ENCODE measurements around the gene APRT.

APRT gene

GRCh38 chr16:88800277-88800592 is 11.5 kb downstream of the APRT start:
- Histone ChIP-seq H3K9me3 (ENCODE audit: control insufficient read depth in 2 of 2, low read length in 2 of 2) (no peaks in the 10 kb centered on the region), H3K4me1 (ENCODE audit: control insufficient read depth in 2 of 2, insufficient read depth in 2 of 2, low read length in 2 of 2) (peaks cover 0 to 8% of the 10 kb centered on the region in 2 donors), H3K36me3 (ENCODE audit: control insufficient read depth in 2 of 2, insufficient read depth in 2 of 2, low read length in 2 of 2) (no peaks in the 10 kb centered on the region), H3K27me3 (ENCODE audit: control insufficient read depth in 2 of 2, insufficient read depth in 2 of 2, low read length in 2 of 2) (no peaks in the 10 kb centered on the region), H3K9ac (ENCODE audit: low read depth in 1 of 2, low read length in 2 of 2) (no peak overlapping the region), H3K4me3 (ENCODE audit: low read length in 2 of 2) (no peak overlapping the region), H3K27ac (ENCODE audit: low read depth in 2 of 2, low read length in 2 of 2) (no peak overlapping the region)

DNA sequence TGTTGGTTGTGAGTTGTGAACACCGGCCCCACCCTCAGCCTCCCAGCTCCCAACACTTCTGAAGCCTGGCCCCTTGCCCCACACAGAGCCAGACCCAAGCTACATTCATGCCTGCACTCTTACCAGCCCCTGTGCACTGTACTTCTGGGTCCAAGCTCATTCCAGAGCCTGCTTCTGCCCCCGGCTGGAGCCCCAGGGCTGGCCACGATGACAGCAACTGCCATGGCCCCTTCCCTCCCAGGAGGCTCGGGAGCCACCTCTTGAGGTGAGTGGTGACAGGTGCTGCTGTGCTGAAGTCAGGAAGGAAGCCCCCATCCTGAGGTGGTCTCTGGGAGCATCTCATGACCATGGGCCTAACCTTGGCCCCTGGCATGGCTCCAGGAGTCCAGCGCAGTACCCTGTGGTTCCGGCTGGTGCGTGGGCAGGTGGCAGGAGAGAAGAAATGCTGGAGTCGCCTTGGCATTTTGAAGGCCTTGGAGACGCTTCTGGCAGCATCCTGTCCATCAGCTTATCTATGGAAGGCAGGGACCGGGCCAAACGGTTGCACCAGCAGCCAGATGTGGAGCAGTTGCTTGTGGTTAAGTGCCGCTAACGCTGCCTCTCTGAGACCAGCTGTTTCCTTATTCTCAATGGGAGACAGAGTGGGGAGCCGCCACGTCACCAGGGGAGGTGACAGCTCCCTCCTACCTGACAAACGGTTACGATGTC is 12.0 kb downstream of the APRT start:
- peaks cover 0 to 7% of the 10 kb centered on the region in 2 donors for H3K4me1 ChIP-seq (ENCODE audit: control insufficient read depth in 2 of 2, insufficient read depth in 2 of 2, low read length in 2 of 2)
- H3K9ac ChIP-seq (ENCODE audit: low read depth in 1 of 2, low read length in 2 of 2), result no peak overlapping the region
- H3K36me3 ChIP-seq (ENCODE audit: control insufficient read depth in 2 of 2, insufficient read depth in 2 of 2, low read length in 2 of 2), result no peaks in the 10 kb centered on the region
- H3K27ac ChIP-seq (ENCODE audit: low read depth in 2 of 2, low read length in 2 of 2), result no peak overlapping the region
- no peak overlapping the region for H3K4me3 ChIP-seq (ENCODE audit: low read length in 2 of 2)
- no peaks in the 10 kb centered on the region for H3K9me3 ChIP-seq (ENCODE audit: control insufficient read depth in 2 of 2, low read length in 2 of 2)
- no peaks in the 10 kb centered on the region for H3K27me3 ChIP-seq (ENCODE audit: control insufficient read depth in 2 of 2, insufficient read depth in 2 of 2, low read length in 2 of 2)

- H3K4me1 ChIP-seq (ENCODE audit: control insufficient read depth in 2 of 2, insufficient read depth in 2 of 2, low read length in 2 of 2), result peaks cover 0 to under 1% of the 10 kb centered on the region in 2 donors
Observed at GRCh38 chr16:88798772-88799455, 12.8 kb downstream of the APRT start.

DNA sequence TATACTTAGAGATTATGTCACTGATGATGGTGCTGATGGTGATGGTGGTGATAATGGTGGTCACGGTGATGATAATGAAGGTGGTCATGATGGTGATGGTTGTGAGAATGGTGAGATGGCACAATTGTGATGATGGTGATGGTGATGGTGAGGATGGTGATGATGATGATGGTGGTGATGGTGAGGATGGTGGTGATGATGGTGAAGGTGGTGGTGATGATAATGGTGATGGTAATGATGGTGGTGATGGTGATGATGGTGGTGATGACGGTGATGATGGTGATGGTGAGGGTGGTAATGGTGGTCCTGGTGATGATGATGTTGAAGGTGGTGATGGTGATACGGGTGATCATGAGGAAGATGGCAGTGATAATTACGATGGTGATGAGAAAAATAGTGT is 13.7 kb downstream of the APRT start:
- no peaks in the 10 kb centered on the region for H3K27me3 ChIP-seq (ENCODE audit: control insufficient read depth in 2 of 2, insufficient read depth in 2 of 2, low read length in 2 of 2)
- H3K4me1 ChIP-seq (ENCODE audit: control insufficient read depth in 2 of 2, insufficient read depth in 2 of 2, low read length in 2 of 2), result peaks cover 0 to 3% of the 10 kb centered on the region in 2 donors
- H3K36me3 ChIP-seq (ENCODE audit: control insufficient read depth in 2 of 2, insufficient read depth in 2 of 2, low read length in 2 of 2), result no peaks in the 10 kb centered on the region
- H3K27ac ChIP-seq (ENCODE audit: low read depth in 2 of 2, low read length in 2 of 2), result no peak overlapping the region
- no peak overlapping the region for H3K9ac ChIP-seq (ENCODE audit: low read depth in 1 of 2, low read length in 2 of 2)
- no peak overlapping the region for H3K4me3 ChIP-seq (ENCODE audit: low read length in 2 of 2)
- no peaks in the 10 kb centered on the region for H3K9me3 ChIP-seq (ENCODE audit: control insufficient read depth in 2 of 2, low read length in 2 of 2)

More at GRCh38 chr16:88798772-88799455, 12.8 kb downstream of the APRT start:
- H3K9me3 ChIP-seq (ENCODE audit: control insufficient read depth in 2 of 2, low read length in 2 of 2), result no peaks in the 10 kb centered on the region
- no peak overlapping the region for H3K4me3 ChIP-seq (ENCODE audit: low read length in 2 of 2)
- H3K27me3 ChIP-seq (ENCODE audit: control insufficient read depth in 2 of 2, insufficient read depth in 2 of 2, low read length in 2 of 2), result no peaks in the 10 kb centered on the region
- H3K9ac ChIP-seq (ENCODE audit: low read depth in 1 of 2, low read length in 2 of 2), result no peak overlapping the region
- no peaks in the 10 kb centered on the region for H3K36me3 ChIP-seq (ENCODE audit: control insufficient read depth in 2 of 2, insufficient read depth in 2 of 2, low read length in 2 of 2)
- no peak overlapping the region for H3K27ac ChIP-seq (ENCODE audit: low read depth in 2 of 2, low read length in 2 of 2)

GRCh38 chr16:88796278-88796677 is 15.4 kb downstream of the APRT start:
- no peak overlapping the region for H3K9ac ChIP-seq (ENCODE audit: low read depth in 1 of 2, low read length in 2 of 2)
- H3K27me3 ChIP-seq (ENCODE audit: control insufficient read depth in 2 of 2, insufficient read depth in 2 of 2, low read length in 2 of 2), result no peaks in the 10 kb centered on the region
- H3K4me3 ChIP-seq (ENCODE audit: low read length in 2 of 2), result no peak overlapping the region
- H3K4me1 ChIP-seq (ENCODE audit: control insufficient read depth in 2 of 2, insufficient read depth in 2 of 2, low read length in 2 of 2), result peaks cover 0 to 3% of the 10 kb centered on the region in 2 donors
- no peaks in the 10 kb centered on the region for H3K9me3 ChIP-seq (ENCODE audit: control insufficient read depth in 2 of 2, low read length in 2 of 2)
- H3K27ac ChIP-seq (ENCODE audit: low read depth in 2 of 2, low read length in 2 of 2), result no peak overlapping the region
- H3K36me3 ChIP-seq (ENCODE audit: control insufficient read depth in 2 of 2, insufficient read depth in 2 of 2, low read length in 2 of 2), result no peaks in the 10 kb centered on the region

GRCh38 chr16:88793251-88793954 is 18.3 kb downstream of the APRT start:
- Histone ChIP-seq H3K27me3 (ENCODE audit: control insufficient read depth in 2 of 2, insufficient read depth in 2 of 2, low read length in 2 of 2) (no peaks in the 10 kb centered on the region), H3K4me3 (ENCODE audit: low read length in 2 of 2) (no peak overlapping the region), H3K4me1 (ENCODE audit: control insufficient read depth in 2 of 2, insufficient read depth in 2 of 2, low read length in 2 of 2) (peaks cover 0 to 6% of the 10 kb centered on the region in 2 donors), H3K36me3 (ENCODE audit: control insufficient read depth in 2 of 2, insufficient read depth in 2 of 2, low read length in 2 of 2) (no peaks in the 10 kb centered on the region), H3K9ac (ENCODE audit: low read depth in 1 of 2, low read length in 2 of 2) (no peak overlapping the region), H3K9me3 (ENCODE audit: control insufficient read depth in 2 of 2, low read length in 2 of 2) (no peaks in the 10 kb centered on the region), H3K27ac (ENCODE audit: low read depth in 2 of 2, low read length in 2 of 2) (no peak overlapping the region)

DNA sequence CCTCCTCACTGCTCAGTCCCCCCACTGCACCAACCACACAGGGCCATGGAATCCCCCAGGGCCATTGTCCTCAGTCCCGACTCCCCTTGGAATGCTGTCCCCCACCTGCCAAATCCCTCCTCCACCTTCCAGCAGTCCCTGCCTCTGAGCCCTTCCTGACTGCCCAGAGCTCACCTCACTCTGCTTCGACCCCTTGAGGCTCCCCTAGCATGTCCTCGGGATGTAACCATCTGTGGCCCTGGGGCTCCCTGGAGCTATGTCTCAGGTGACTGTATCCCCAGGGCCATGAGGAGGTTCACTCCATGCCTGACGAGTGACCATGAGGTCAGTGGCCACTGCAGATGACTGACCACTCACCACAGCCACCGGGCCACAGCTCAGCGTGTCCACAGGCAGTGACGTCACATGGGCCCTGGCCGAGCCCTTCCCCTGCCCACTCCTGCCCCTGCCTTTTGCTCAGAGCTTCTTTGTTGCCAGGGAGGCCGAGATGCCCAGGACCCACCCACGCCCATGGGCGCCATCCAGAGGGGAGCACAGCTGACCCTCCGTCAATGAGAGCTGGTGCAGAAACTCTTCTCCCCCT is 19.0 kb downstream of the APRT start:
- Histone ChIP-seq H3K36me3 (ENCODE audit: control insufficient read depth in 2 of 2, insufficient read depth in 2 of 2, low read length in 2 of 2) (no peaks in the 10 kb centered on the region), H3K4me1 (ENCODE audit: control insufficient read depth in 2 of 2, insufficient read depth in 2 of 2, low read length in 2 of 2) (peaks cover 0 to 6% of the 10 kb centered on the region in 2 donors), H3K27ac (ENCODE audit: low read depth in 2 of 2, low read length in 2 of 2) (no peak overlapping the region), H3K4me3 (ENCODE audit: low read length in 2 of 2) (no peak overlapping the region), H3K9ac (ENCODE audit: low read depth in 1 of 2, low read length in 2 of 2) (no peak overlapping the region), H3K27me3 (ENCODE audit: control insufficient read depth in 2 of 2, insufficient read depth in 2 of 2, low read length in 2 of 2) (no peaks in the 10 kb centered on the region), H3K9me3 (ENCODE audit: control insufficient read depth in 2 of 2, low read length in 2 of 2) (no peaks in the 10 kb centered on the region)

- H3K36me3 ChIP-seq (ENCODE audit: control insufficient read depth in 2 of 2, insufficient read depth in 2 of 2, low read length in 2 of 2), result no peaks in the 10 kb centered on the region
- no peak overlapping the region for H3K27ac ChIP-seq (ENCODE audit: low read depth in 2 of 2, low read length in 2 of 2)
- H3K4me1 ChIP-seq (ENCODE audit: control insufficient read depth in 2 of 2, insufficient read depth in 2 of 2, low read length in 2 of 2), result peaks cover 0 to 6% of the 10 kb centered on the region in 2 donors
- H3K4me3 ChIP-seq (ENCODE audit: low read length in 2 of 2), result no peak overlapping the region
- no peaks in the 10 kb centered on the region for H3K9me3 ChIP-seq (ENCODE audit: control insufficient read depth in 2 of 2, low read length in 2 of 2)
- no peaks in the 10 kb centered on the region for H3K27me3 ChIP-seq (ENCODE audit: control insufficient read depth in 2 of 2, insufficient read depth in 2 of 2, low read length in 2 of 2)
- H3K9ac ChIP-seq (ENCODE audit: low read depth in 1 of 2, low read length in 2 of 2), result no peak overlapping the region
Observed at GRCh38 chr16:88792078-88792550, 19.6 kb downstream of the APRT start.

DNA sequence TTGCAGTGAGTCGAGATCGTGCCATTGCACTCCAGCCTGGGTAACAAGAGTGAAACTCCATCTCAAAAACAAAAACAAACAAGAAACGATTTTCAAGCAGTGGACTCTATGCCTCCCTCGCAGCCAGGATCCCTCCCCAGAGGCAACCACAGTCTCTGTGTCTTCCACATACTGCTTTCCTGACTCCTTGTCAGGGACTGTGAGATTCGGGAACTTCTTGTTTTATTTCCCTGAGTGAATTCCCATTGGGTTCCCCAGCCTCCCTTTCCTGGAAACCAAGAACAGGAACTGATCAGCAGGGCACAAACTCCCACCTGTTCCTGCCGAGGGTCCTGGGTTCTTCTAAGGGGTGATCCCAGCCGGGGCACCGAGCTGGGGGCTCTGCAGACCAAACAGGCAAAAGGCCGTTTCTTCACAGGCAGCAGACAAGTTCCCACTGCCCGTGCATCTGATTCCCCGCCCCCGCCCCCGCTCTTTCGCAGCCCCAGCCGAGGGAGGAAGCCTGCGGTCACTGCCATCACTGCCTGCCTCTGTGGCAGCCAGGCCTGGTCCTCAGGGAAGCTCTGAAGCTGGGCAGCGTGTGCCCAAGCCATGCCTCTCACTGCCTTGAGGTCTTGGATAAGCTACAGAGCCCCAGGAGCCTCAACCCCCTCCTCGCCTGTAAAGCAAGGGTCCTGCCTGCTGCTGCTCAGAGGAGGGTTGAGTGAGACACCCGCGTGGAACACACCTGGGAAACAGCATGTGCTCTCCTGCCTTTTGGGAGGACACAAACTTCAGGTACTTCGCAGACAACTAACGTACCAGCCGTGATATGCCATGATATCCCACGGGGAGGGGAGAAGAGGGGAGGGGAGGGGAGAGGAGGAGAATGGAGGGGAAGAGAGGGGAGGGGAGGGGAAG is 21.2 kb downstream of the APRT start:
- H3K9me3 ChIP-seq (ENCODE audit: control insufficient read depth in 2 of 2, low read length in 2 of 2), result no peaks in the 10 kb centered on the region
- peak overlapping the region in 1 of 2 donors; percentile 24 for H3K9ac ChIP-seq (ENCODE audit: low read depth in 1 of 2, low read length in 2 of 2)
- no peaks in the 10 kb centered on the region for H3K27me3 ChIP-seq (ENCODE audit: control insufficient read depth in 2 of 2, insufficient read depth in 2 of 2, low read length in 2 of 2)
- H3K4me1 ChIP-seq (ENCODE audit: control insufficient read depth in 2 of 2, insufficient read depth in 2 of 2, low read length in 2 of 2), result peaks cover 0 to 9% of the 10 kb centered on the region in 2 donors
- no peak overlapping the region for H3K4me3 ChIP-seq (ENCODE audit: low read length in 2 of 2)
- no peaks in the 10 kb centered on the region for H3K36me3 ChIP-seq (ENCODE audit: control insufficient read depth in 2 of 2, insufficient read depth in 2 of 2, low read length in 2 of 2)
- H3K27ac ChIP-seq (ENCODE audit: low read depth in 2 of 2, low read length in 2 of 2), result peak overlapping the region; percentile 14 to 58

Data from mucosa of rectum (tissue), 2 donors.